OCI-LY7 (cell line): ENCODE data around the gene ANKRD13B. TPM values are rescaled to one million over a fixed set of nuclear protein-coding genes. Genes with fewer than 3 reads are reported as not detected.
A peak's percentile ranks its signal among the peaks of the same experiment; 100 is the strongest.

Experiments
- BruUV-seq: library from RNA; stranded (reverse); fragments of 400-500 nt; replicated peaks from 2 replicates; lab custom pipeline; 2021; lab: Mats Ljungman, UMichigan
- CTCF ChIA-PET: fragments of 300-600 bp; sonication (Branson Sonifier 250); formaldehyde crosslinking; loops from one replicate; lab custom pipeline; 2022; ENCODE audit warnings: antibody characterized with exemption; ENCODE audit not compliant: unreplicated experiment; lab: Charles Lee
- POLR2A ChIA-PET: fragments of 300-600 bp; sonication (Branson Sonifier 250); formaldehyde crosslinking; loops from one replicate; lab custom pipeline; 2022; ENCODE audit warnings: antibody characterized with exemption; lab: Charles Lee
- DNase-seq: peaks from one replicate; pipeline ENCODE4 v3.0.0-alpha.2; 2015; ENCODE audit warnings: low spot score
- H2AFZ ChIP-seq: fragments of 200-600 bp; sonication (generic), shearing (Covaris generic); 2 replicates; pipeline ENCODE4 v1.6.1; 2014; ENCODE audit warnings: mild to moderate bottlenecking, antibody characterized with exemption, low read length, moderate library complexity
- H3K27ac ChIP-seq: fragments of 200-600 bp; sonication (generic); 2 replicates; pipeline ENCODE4 v1.5.1; 2014; ENCODE audit warnings: mixed run types, low read depth, mild to moderate bottlenecking, moderate library complexity, low read length, inconsistent platforms; ENCODE audit not compliant: poor library complexity, severe bottlenecking
- H3K36me3 ChIP-seq: fragments of 200-600 bp; sonication (generic); 2 replicates; pipeline ENCODE4 v1.6.1; 2014; ENCODE audit warnings: mild to moderate bottlenecking, antibody characterized with exemption, low read length, moderate library complexity, mixed read lengths; ENCODE audit not compliant: insufficient read depth
- H3K4me1 ChIP-seq: fragments of 200-600 bp; sonication (generic); 2 replicates; pipeline ENCODE4 v1.5.1; 2014; ENCODE audit warnings: mild to moderate bottlenecking, low read length; ENCODE audit not compliant: insufficient read depth, poor library complexity, severe bottlenecking
- H3K4me2 ChIP-seq: fragments of 200-600 bp; sonication (generic); 2 replicates; pipeline ENCODE4 v1.6.1; 2014; ENCODE audit warnings: mild to moderate bottlenecking, low read length
- H3K4me3 ChIP-seq: fragments of 200-600 bp; sonication (generic); 2 replicates; pipeline ENCODE4 v1.5.1; 2014; ENCODE audit warnings: mild to moderate bottlenecking, low read depth, low read length; ENCODE audit not compliant: poor library complexity, severe bottlenecking
- H3K79me2 ChIP-seq: fragments of 200-600 bp; sonication (generic); 2 replicates; pipeline ENCODE4 v1.6.1; 2016; ENCODE audit warnings: low read depth, mild to moderate bottlenecking, low read length, moderate library complexity, mixed read lengths; ENCODE audit not compliant: insufficient read depth
- H3K9me2 ChIP-seq: fragments of 200-600 bp; sonication (generic); 2 replicates; pipeline ENCODE4 v1.6.1; 2016; ENCODE audit warnings: mild to moderate bottlenecking, low read length, mixed read lengths; ENCODE audit not compliant: insufficient read depth
- H3K9me3 ChIP-seq: fragments of 200-600 bp; sonication (generic); 2 replicates; pipeline ENCODE4 v1.6.1; 2014; ENCODE audit warnings: mild to moderate bottlenecking, mixed run types, low read length, mixed read lengths
- H4K20me1 ChIP-seq: fragments of 200-600 bp; sonication (generic); 2 replicates; pipeline ENCODE4 v1.6.1; 2014; ENCODE audit warnings: mild to moderate bottlenecking, antibody characterized with exemption, low read length, moderate library complexity, mixed read lengths; ENCODE audit not compliant: insufficient read depth
- EZH2phosphoT487 ChIP-seq: fragments of 200-600 bp; sonication (generic); IDR thresholded peaks from 2 replicates; pipeline ENCODE4 v1.6.1; 2018; ENCODE audit warnings: low read depth, borderline replicate concordance, mild to moderate bottlenecking, mixed run types, antibody characterized with exemption, low read length, moderate library complexity, mixed read lengths
- intact Hi-C: fragments of 100-400 bp; cut with micrococcal nuclease; formaldehyde crosslinking; loops from one replicate; pipeline ENCODE4 v1.10.0; 2022; ENCODE audit not compliant: unreplicated experiment
- total RNA-seq, 2 experiments: library from RNA; depleted of rRNA in 1 of 2; stranded (reverse); fragments of >200 nt in 1 of 2; shearing (Covaris generic) in 1 of 2; gene quantifications; 2 replicates each; pipeline ENCODE4 v1.2.3, GENCODE V29; 2014 to 2022
- TF ChIP-seq, protein P1 (sequence below): fragments of 200-600 bp; sonication (generic); conservative IDR thresholded peaks from 2 replicates; pipeline ENCODE4 v1.5.1; 2014; ENCODE audit warnings: mild to moderate bottlenecking, antibody characterized with exemption, low read length, moderate library complexity, mixed read lengths

Gene ANKRD13B
- total RNA-seq, 2 experiments from 2014 or later: 22.8 to 30.5 TPM

DNA sequence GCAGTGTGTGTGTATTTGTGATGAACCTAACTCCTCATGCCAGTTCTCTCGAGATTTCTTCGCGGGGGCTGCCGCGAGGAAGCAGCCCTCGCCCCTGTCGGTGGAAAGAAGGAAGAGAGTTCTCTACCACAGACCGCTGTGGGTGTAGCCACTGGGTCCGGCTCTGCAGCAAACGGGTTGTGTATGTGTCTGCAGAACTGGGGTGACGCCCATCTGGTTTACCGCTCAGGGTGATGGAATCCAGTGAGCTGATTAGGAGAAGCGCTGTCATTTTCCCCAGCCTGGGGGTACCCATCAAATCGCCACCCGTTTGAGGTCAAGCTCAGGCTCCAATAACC is 22.1 kb downstream of the ANKRD13B start:
- Histone ChIP-seq H3K9me3 (no peaks in the 10 kb centered on the region), H4K20me1 (0 out of 2 replicates have a peak, but pooled peaks cover 10% of the 10 kb centered on the region), H3K4me1 (peaks cover 43% of the 10 kb centered on the region), H2AFZ (no peak overlapping the region), H3K4me2 (peak overlapping the region; percentile 86), H3K9me2 (no peaks in the 10 kb centered on the region), H3K27ac (no peak overlapping the region), H3K36me3 (0 out of 2 replicates have a peak, but pooled peaks cover 5% of the 10 kb centered on the region), H3K4me3 (no peak overlapping the region), H3K79me2 (no peaks in the 10 kb centered on the region)
- CTCF ChIA-PET: no interaction called here
- intact Hi-C loops: loop anchor here (5.0 kb wide), 3 partner anchors 33 to 477 kb away; no protein-coding TSS in a partner anchor
- DNase-seq: no peak
- POLR2A ChIA-PET: interaction anchor here (0.5 to 0.9 kb wide), 3 partner anchors 8 to 474 kb away, joined by 3 read pairs; no protein-coding TSS in a partner anchor
- TF ChIP-seq EZH2phosphoT487: no peak
- TF ChIP-seq, protein P1, sequence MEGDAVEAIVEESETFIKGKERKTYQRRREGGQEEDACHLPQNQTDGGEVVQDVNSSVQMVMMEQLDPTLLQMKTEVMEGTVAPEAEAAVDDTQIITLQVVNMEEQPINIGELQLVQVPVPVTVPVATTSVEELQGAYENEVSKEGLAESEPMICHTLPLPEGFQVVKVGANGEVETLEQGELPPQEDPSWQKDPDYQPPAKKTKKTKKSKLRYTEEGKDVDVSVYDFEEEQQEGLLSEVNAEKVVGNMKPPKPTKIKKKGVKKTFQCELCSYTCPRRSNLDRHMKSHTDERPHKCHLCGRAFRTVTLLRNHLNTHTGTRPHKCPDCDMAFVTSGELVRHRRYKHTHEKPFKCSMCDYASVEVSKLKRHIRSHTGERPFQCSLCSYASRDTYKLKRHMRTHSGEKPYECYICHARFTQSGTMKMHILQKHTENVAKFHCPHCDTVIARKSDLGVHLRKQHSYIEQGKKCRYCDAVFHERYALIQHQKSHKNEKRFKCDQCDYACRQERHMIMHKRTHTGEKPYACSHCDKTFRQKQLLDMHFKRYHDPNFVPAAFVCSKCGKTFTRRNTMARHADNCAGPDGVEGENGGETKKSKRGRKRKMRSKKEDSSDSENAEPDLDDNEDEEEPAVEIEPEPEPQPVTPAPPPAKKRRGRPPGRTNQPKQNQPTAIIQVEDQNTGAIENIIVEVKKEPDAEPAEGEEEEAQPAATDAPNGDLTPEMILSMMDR: no peak
- no TSS peak for BruUV-seq

DNA sequence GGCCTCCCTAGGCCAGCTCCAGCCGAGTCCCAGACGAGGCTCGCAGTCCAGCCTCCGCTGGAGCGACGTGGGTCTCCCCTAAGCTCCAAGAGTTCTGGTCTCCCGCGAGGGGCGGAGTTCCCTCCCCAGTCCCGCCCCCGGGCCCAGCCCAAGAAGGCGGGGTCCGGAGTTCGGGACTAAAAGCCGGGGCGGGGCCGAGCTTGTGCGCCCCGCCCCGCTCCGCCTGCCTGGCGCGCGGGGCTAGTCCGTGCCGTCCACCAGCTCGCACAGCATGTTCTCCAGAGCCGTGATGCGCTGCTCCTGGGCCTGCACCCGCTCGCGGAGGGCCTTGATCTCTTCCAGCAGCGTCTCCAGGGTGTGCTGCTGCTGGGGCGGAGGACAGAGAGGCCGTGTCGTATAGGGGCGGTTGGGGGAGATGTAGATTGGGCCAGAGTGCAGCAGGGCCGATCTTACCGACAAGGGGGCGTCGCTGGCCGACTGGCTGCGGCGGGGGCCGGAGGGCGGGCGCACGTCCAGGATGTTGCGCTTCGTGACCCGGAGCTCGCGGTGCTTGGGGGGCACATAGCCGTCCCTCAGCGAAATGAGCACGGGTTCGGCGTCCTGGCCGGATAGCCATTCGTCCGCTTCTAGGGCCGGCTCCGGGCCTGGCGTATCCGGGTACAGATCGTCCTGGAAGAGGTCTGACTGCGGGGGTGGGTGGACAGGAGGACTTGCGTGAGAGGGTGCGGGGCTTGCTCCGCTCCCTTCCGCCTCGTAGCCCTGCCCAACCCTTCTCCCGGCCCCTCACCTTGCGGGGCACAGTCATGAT is 22.8 kb downstream of the ANKRD13B start:
- no peaks in the 10 kb centered on the region for H3K9me3 ChIP-seq
- no peak overlapping the region for H3K27ac ChIP-seq
- BruUV-seq: no TSS peak
- H2AFZ ChIP-seq: no peak overlapping the region
- POLR2A ChIA-PET: interaction anchor here (0.5 to 0.9 kb wide), 3 partner anchors 8 to 475 kb away, joined by 3 read pairs; no protein-coding TSS in a partner anchor
- peak overlapping the region; percentile 86 for H3K4me2 ChIP-seq
- H3K9me2 ChIP-seq: no peaks in the 10 kb centered on the region
- 0 out of 2 replicates have a peak, but pooled peaks cover 10% of the 10 kb centered on the region for H4K20me1 ChIP-seq
- H3K79me2 ChIP-seq: no peaks in the 10 kb centered on the region
- 0 out of 2 replicates have a peak, but pooled peaks cover 5% of the 10 kb centered on the region for H3K36me3 ChIP-seq
- CTCF ChIA-PET: interaction anchor here (0.6 kb wide), 1 partner anchor 9 kb away, joined by 3 read pairs; no protein-coding TSS in a partner anchor
- TF ChIP-seq, protein P1: no peak
- no peak for TF ChIP-seq EZH2phosphoT487
- DNase-seq: peak; percentile 85
- peaks cover 43% of the 10 kb centered on the region for H3K4me1 ChIP-seq
- intact Hi-C loops: loop anchor here (5.0 kb wide), 3 partner anchors 33 to 477 kb away; no protein-coding TSS in a partner anchor
- H3K4me3 ChIP-seq: peak overlapping the region; percentile 50
